GM19397 (cell line): Measurements from ENCODE around the gene TPM4.
A peak's percentile ranks its signal among the peaks of the same experiment; 100 is the strongest.

ENCODE experiments used
- ATAC-seq: cut with Tn5 transposase; IDR thresholded peaks from one replicate; pipeline ENCODE4 v1.9.1; 2021; ENCODE audit warnings: mild to moderate bottlenecking, moderate library complexity; ENCODE audit not compliant: unreplicated experiment

Gene TPM4

DNA sequence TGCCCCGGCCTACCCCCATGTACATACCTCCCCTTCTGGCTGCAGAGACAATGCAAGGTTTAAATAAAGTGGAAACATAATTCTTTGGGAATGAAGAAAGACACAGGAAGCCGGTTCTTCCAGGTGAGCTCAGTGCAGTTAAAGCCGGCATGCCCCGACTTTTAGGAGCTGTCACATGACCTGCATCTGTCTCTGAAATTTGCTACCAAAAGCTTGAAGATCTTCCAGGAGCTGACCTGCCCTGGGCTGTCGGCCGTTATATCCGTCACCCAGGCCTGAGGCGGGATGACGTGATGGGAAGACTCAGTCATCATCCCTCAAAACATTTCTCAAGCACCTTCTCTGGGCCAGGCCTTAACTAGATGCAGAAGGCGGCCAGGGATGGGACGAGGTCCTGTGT lies 45.7 kb downstream of the TPM4 start:
- no peak for ATAC-seq

DNA sequence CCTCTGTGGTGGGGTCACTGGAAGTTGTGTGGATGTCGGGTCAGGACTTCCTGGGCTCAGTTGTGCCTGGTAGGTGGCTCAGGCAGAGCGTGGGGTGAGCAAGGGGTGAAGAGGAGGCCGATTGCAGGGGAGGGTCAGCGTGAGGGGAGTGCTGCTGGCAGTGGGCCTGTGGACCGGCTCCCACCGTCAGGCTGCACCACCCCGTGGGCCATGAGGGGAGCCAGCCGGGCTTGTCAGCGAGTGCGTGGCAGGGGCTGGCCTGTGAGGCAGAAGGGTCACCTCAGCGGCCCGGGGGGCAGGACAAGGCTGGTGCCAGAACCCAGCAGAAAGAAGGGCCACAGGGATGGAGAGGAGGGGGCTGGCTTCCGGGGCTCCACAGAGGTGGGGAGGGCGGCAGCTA lies 48.7 kb downstream of the TPM4 start:
- ATAC-seq, result no peak

DNA sequence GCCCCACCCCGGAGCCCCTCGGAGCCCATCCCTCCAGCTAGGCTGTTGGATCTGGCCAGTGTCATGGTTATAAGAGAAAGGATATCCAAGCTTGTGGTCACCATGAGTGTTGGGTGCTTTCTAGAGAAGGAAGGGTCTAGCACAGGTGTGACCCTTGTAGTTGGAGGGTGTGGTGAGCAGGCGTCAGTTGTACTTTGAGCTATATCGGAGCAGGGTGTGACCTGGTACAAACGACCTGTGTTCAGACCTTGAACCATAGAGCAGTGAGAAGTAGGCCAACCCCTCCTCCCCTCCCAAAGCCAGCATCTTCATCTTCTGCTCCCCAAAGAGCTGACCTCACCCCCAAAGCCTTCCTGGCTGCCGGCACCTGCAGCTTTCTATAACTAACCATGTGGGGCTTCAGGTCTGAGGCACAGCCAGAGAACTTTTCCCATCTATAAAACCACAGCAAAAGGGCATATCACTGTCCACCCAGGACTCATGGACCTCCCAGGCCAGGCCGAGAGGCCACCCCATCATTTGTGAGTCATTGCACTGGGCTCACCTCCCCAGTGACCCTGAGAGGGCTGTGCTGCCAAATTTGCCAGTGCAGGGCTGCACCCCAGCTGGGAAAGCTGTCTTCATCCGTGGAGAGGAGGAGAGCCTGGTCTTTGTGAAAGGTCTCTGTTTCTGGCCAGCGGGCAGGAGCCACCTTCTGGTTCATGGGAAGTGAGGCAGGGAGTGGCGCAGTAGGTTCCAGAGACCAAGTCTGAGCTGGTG lies 49.6 kb downstream of the TPM4 start:
- no peak for ATAC-seq

DNA sequence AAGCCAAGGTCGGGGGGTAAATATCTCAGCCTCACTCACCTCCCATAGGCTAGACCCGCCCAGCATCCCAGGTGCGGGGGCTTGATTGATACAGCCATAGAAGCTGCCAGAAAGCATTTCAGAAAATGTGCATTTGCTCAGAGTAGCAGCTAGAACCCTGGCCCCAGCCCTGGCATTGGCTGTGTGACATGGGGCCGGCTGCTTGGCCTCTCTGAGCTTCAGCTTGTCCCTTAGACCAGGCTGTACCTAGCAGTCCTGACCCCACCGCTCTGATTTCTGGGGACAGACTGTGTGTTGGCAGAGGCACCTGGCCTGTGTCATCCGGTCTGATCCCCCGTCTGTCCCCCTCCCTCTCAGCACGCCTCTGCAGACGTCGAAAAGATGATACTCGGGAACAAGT lies 50.8 kb downstream of the TPM4 start:
- ATAC-seq, result no peak

DNA sequence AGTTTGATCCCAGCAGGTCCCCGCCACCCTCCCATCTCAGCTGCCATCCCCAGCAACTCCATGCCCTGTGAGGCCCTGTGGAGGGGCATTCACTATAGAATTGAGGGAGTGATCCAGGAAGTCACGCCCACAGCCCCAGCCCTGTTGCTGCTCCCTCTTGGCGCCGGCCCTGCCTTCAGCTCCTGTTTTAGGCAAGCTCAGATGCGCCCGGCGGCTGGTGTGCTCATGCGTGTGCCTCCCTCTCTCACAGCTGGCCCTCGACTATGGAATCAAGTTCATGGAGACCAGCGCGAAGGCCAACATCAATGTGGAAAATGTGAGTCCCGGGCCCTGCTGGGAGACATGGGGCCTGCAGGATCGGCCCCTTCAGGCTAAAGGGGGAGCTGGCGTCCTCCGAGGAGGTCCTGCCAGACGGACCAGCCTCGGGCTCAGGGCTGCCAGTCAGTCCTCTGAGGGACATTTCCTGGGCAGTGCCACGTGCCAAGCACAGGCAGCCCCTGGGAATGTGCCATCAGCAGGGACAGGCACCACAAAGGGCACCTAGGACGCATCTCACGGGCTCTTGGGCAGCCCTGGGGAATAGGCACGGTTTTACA lies 51.6 kb downstream of the TPM4 start:
- no peak for ATAC-seq

DNA sequence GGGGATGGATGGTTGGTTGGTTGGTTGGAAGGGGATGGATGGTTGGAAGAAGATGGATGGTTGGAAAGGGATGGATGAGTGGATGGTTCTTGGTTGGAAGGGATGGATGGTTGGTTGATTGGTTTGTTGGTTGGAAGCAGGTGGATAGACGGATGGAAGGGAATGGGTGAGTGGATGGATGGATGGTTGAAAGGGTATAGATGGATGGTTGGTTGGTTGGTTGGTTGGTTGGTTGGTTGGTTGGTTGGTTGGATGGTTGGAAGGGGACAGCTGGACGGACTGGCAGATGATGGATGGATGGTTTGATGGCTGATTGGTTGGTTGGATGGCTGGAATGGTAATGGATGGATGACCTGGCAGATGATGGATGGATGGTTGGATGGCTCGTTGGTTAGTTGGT lies 55.4 kb downstream of the TPM4 start:
- no peak for ATAC-seq

DNA sequence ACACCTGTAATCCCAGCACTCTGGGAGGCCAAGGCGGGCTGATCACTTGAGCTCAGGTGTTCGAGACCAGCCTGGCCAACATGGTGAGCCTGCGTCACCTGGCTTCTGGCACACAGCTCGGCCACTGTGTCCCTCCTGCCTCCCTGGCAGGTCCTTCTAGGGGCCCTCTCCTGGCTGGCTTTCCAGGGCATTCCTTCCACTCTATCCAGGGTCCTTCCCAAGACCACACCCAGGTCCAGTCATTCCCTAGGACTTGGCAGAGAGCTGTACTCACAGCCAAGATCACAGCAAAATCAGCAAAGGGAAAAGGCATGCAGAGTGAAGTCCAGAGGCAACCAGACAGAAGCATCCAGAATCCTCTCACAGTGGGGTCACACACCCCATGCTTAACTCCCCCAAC lies 57.5 kb downstream of the TPM4 start:
- no peak for ATAC-seq

DNA sequence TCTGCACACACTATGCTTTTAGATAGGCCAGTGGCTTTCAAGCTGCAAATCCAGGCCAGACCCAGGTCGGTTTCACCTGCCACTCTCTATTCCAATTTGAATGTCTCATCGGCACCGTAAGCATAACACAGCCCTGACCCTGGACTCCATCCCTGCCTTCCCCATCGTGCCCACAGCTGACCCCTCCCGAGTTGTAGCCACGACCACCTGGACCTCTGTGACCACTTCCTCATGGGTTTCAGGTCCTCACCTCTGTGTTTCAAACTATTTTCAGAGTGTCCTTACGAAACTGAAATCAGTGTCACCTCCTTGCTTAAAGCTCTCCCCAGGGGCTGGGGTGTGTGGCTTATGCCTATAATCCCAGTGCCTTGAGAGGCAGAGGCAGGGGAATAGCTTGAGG lies 58.2 kb downstream of the TPM4 start:
- ATAC-seq, result no peak

DNA sequence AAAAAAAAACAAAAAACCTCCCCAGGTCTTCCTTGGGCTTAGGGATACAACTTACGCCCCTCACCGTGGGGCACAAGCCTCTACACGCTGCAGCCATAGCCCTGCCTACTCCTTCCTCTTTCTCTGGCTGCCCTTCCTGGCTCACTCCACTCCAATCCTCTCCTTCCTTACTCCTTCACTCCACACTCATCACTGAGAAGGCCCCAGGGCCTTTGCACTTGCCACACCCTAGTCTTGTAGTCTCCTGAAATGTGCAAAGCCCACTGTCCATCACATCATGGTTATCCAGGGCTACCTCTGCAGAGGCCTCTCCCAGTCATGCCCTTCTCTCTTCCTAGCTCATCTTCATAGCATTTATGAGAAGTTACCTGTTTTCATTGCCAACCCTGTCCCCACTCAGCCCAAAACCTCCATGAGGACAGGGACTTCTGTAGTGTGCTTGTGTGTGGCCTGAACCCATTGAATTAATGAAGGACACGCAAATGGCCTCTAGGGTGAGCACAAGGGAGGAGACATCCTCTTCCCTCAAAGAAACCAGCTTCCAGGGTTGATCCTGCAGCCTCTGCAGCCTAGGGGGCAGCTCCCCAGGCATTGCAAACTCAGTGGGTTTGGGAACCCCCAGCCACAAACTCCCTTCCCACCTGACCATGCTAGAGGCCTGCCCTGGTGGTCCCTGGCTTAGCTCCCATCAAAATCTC lies 59.3 kb downstream of the TPM4 start:
- no peak for ATAC-seq

DNA sequence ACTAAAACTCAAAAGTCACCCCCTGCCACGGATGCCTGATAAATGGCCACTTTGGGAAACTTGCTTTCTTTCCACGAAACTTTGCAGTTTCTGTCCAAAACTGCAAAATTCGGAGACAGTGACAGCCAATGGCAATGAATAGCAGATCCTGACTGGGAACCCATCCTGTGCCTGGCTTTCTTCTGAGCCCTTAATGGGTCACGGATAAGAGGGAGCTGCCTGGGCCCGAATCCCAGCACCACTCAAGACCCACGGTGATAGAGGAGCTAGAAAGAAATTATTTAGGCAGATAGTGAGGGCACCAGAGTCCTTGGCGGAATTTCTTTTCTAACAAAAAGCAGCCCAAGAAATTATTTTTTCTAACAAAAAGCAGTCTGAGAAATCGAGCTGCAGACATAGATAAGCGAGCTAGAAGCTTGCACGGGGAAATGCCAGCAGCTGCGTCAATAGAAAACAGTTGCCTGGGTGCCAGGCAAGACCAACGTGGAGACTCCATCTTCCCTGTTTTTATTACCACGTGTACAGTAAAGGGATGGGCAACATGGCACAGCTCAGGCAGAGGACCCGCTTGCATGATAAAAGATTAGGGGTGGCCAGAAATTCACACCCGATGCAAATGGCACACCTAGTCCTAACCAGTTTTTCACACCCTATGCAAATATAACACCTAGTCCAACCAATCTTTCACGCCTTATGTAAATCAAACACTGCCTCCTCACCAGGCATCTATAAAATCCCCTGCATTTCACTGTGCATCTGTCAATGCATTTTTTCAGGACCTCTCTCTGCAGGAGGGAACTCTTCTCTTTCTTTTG lies 60.1 kb downstream of the TPM4 start:
- no peak for ATAC-seq

DNA sequence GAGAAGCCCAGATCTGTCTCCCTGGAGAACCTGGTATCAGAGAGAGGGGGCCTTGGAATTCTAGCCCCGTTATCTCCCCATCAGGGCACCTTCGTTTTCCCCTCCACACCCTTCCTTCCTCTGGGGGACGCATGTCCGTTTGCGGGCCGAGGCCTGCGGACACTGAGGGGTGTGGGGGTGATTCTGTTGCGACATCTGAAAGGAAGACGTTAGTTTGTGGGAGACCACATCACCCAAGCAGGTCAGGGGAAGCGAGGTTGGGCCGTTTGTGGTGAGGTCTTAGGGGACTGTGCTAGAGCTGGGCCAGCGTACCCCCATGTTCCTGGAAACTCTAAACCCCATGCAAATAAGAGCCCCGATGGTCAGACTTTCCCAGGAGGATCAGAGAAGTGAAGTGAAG lies 63.5 kb downstream of the TPM4 start:
- no peak for ATAC-seq

DNA sequence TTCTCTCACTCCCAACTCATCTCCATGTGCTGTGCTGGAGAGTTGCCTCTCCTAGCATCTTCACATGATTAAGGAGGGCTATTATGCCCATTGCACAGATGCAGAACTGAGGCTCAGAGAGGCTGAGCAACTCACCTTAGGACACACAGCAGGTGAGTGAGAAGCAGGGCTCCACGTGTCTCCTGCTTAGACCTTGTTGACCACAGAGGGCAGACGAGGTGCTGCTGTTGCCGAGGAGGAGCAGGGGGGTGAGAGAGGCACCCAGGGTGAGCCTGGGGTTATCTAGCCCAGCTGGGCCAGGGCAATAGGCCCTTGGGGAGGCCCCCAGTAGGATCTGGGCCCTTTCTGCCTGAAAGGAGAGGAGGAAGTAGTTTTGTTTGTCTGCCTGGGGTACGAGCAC lies 64.7 kb downstream of the TPM4 start:
- ATAC-seq, result peak; percentile 45

DNA sequence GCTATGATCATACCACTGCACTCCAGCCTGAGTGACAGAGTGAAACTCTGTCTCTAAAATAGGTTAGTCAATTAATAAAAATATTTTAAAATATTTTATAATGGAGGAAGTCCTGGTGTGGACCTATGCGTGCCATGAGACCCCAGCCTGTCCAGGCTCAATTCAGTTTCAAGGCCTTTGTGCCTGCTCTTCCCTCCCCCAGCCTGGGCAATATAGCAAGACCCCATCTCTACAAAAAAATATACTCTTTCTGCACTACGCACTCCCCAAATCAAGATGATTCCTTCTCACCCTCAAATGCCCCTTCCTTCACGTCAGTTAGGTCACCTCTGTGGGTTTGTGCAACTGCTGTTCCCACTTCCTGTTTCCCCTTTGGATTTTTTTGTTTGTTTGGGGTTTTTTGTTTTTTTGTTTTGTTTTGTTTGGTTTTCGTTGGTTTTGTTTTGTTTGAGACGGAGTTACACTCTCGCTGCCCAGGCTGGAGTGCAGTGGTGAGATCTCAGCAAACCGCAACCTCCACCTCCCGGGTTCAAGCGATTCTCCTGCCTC lies 65.8 kb downstream of the TPM4 start:
- no peak for ATAC-seq

DNA sequence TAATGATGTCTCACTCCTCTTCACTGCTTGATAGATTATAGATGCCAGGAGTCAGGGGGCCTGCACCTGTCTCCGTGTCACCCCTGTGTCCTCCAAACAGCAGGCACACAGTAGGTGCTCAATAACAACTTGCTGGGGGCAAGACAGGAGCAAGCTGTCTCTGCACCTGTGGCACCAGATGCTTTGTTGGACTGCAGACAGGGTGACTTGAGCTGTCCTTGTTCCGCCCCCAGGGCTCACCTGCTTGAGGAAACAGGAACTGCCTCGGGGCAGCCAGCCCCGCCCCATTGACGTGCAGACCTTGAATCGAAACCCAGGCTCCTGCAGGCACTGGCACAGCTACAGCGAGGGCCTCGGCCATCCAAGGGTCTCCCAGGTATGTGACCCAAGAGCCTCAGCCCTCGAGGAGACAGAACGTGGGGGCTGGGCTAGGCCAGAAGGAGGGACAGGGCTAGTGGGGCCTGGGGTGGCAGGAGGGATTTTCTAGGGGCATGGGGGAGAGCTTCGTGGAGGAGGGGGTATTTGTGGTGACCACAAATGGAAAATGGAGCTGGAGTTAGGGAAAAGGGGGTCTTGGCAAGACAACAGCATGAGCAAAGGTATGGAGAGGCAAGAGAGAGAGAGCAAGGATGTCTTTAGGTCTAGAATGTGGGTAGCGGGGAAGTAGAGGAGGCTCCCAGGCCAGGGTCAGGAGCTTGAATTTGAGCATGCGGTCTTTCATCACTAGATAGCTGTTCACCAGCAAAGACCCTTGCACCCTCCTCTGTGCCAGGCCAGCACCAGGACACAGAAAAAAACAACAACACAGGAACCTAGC lies 67.3 kb downstream of the TPM4 start, which contains the start of gene HSH2D:
TSS of gene HSH2D (plus strand) at position 287 of the 817 bp plus-strand sequence. CDS start 5,066 bp downstream, outside the sequence.
- peak; percentile 62 for ATAC-seq

DNA sequence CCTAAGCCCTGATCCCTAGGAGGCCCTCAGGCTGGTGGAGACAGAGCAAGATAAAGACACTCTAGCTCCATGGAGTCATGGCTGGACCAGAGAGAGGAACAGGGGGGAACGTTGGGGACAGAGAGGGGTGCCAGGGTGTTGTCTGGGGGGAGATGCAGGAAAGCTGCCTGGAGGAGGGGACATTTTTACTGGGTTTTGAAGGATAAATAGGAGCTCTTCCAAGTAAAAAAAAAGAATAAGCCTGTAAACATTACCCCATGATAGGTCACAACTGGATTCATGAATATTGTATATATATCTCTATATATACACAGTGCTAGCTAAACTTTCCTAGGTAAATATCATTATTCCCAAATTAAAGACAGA lies 67.9 kb downstream of the TPM4 start:
- ATAC-seq, result no peak

DNA sequence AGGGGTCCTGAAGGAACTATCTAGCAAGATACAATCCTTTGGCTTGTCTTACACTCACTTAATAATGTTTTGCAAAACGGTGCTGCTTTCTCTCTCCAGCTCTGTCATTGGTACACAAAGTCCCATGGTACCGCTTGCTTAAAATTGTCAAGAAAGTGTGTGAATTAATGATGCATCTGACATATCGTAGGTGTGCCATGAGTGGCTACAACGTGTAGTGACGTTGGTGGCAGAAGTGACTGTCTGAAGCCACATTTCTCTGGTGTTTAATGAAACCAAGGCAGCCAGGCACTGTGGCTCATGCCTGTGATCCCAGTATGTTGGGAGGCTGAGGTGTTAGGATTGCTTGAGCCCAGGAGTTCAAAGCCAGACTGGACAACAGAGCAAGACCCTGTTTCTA lies 69.8 kb downstream of the TPM4 start:
- ATAC-seq, result no peak

DNA sequence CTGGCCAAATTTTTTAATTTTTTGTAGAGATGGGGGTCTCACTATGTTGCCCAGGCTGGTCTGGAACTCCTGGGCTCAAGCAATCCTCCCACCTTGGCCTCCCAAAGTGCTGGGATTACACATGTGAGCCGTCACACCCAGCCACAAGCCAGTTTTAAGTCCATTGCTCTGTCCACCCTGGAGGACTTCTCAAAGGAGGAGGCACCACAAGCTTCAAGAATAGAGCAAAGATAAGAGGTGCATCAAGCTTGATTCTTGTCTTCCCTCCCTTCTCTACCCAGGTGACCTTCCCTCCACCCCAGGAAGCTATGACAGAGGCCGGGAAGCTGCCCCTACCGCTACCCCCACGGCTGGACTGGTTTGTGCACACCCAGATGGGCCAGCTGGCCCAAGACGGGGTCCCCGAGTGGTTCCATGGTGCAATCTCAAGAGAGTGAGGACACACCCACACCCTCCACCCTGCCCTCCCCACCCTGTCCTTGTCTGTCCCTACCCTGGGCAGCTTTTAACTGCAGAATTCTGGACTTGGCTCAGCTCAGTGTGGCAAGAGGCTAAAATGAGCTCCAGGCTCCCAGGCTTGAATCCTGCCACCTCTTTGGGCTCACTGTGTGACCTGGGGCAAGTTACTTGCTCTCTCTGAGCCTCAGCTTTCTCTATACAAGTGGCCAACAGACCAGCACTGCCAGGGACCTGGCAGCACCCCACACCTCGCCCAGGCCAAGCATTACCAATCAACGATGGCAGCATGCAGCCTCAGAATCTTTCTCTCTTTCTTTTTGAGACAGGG lies 72.3 kb downstream of the TPM4 start:
- ATAC-seq, result no peak
